DMS 273 treated with DMSO at 0.1 percent for 48 hours (cell line): ENCODE results near the gene CARD11.

Experiments used
- DNase-seq: peaks from one replicate; lab custom pipeline; 2025; lab: John Stamatoyannopoulos, UW

CARD11 gene

GRCh38 chr7:2872296-2872874 is 171.3 kb downstream of the CARD11 start:
- DNase-seq: no peak

- no peak for DNase-seq
Measured at GRCh38 chr7:2870471-2870931, 173.2 kb downstream of the CARD11 start.

- no peak for DNase-seq
Measured at GRCh38 chr7:2869981-2870380, 173.7 kb downstream of the CARD11 start.

GRCh38 chr7:2866601-2867000 is 177.1 kb downstream of the CARD11 start:
- DNase-seq: no peak

- no peak for DNase-seq
Measured at GRCh38 chr7:2864999-2865670, 178.5 kb downstream of the CARD11 start.

GRCh38 chr7:2864204-2864985 is 179.3 kb downstream of the CARD11 start:
- no peak for DNase-seq

- DNase-seq: no peak
Measured at GRCh38 chr7:2863461-2864066, 180.1 kb downstream of the CARD11 start.

GRCh38 chr7:2862831-2863361 is 180.8 kb downstream of the CARD11 start:
- no peak for DNase-seq

- DNase-seq: no peak
Measured at GRCh38 chr7:2861509-2861908, 182.2 kb downstream of the CARD11 start.

- DNase-seq: no peak
Measured at GRCh38 chr7:2860627-2861133, 183.0 kb downstream of the CARD11 start.

GRCh38 chr7:2859952-2860351 is 183.7 kb downstream of the CARD11 start:
- DNase-seq: no peak

GRCh38 chr7:2858621-2859020 is 185.0 kb downstream of the CARD11 start:
- DNase-seq: no peak

- no peak for DNase-seq
Measured at GRCh38 chr7:2856388-2857169, 187.1 kb downstream of the CARD11 start.
